Limb (tissue), 2 donors: ENCODE measurements around the gene SORCS3.

Experiments
- DNase-seq, 2 donors: peaks; one replicate each; pipeline ENCODE4 v3.0.0-alpha.2; 2016; ENCODE audit errors: extremely low spot score in 2 of 2

The SORCS3 gene

GRCh38 chr10:104993085-104993484, 352.0 kb downstream of the SORCS3 start:
- no peak for DNase-seq

- DNase-seq, result no peak
Measured at GRCh38 chr10:105001269-105001668, 360.2 kb downstream of the SORCS3 start.

GRCh38 chr10:105010411-105011121, 369.5 kb downstream of the SORCS3 start:
- DNase-seq, result no peak

GRCh38 chr10:105017116-105017515, 376.0 kb downstream of the SORCS3 start:
- DNase-seq, result no peak

GRCh38 chr10:105017691-105018090, 376.6 kb downstream of the SORCS3 start:
- no peak for DNase-seq

GRCh38 chr10:105023211-105024111, 382.4 kb downstream of the SORCS3 start:
- no peak for DNase-seq

GRCh38 chr10:105024184-105024583, 383.1 kb downstream of the SORCS3 start:
- DNase-seq, result no peak

- no peak for DNase-seq
Measured at GRCh38 chr10:105025092-105025491, 384.0 kb downstream of the SORCS3 start.

- no peak for DNase-seq
Measured at GRCh38 chr10:105026566-105026965, 385.5 kb downstream of the SORCS3 start.

- DNase-seq, result no peak
Measured at GRCh38 chr10:105029286-105029685, 388.2 kb downstream of the SORCS3 start.

GRCh38 chr10:105037022-105037421, 395.9 kb downstream of the SORCS3 start:
- DNase-seq, result no peak

GRCh38 chr10:105041956-105042355, 400.9 kb downstream of the SORCS3 start:
- no peak for DNase-seq

GRCh38 chr10:105042906-105043552, 401.9 kb downstream of the SORCS3 start:
- no peak for DNase-seq

GRCh38 chr10:105044902-105045301, 403.8 kb downstream of the SORCS3 start:
- DNase-seq, result no peak

GRCh38 chr10:105056413-105056812, 415.3 kb downstream of the SORCS3 start:
- DNase-seq, result no peak

GRCh38 chr10:105062951-105063350, 421.9 kb downstream of the SORCS3 start:
- no peak for DNase-seq

GRCh38 chr10:105063796-105064195, 422.7 kb downstream of the SORCS3 start:
- peak in 1 of 2 donors; percentile 38 for DNase-seq

GRCh38 chr10:105068497-105068896, 427.4 kb downstream of the SORCS3 start:
- no peak for DNase-seq

- DNase-seq, result no peak
Measured at GRCh38 chr10:105070249-105070648, 429.2 kb downstream of the SORCS3 start.

- peak in 1 of 2 donors; percentile 2 for DNase-seq
Measured at GRCh38 chr10:105070952-105071351, 429.9 kb downstream of the SORCS3 start.

GRCh38 chr10:105071980-105072379, 430.9 kb downstream of the SORCS3 start:
- DNase-seq, result no peak

- DNase-seq, result no peak
Measured at GRCh38 chr10:105073999-105074398, 432.9 kb downstream of the SORCS3 start.
